ENCODE measurements around the gene TBX6. TPM values are rescaled to one million over a fixed set of nuclear protein-coding genes. Genes with fewer than 3 reads are reported as not detected.

The TBX6 gene
- total RNA-seq, 4 donors from 2014 or later: 0.42 to 1.3 (median 0.67) TPM

- H3K4me3 ChIP-seq: no peak overlapping the region
- no peak overlapping the region for H3K27ac ChIP-seq (replicated peaks in 1 of 4)
- no peak for TF ChIP-seq POLR2AphosphoS5 (IDR thresholded peaks at IDR 0.05)
- TF ChIP-seq POLR2A (IDR thresholded peaks at IDR 0.05; ENCODE audit: low read depth): no peak
- no peak for TF ChIP-seq EP300 (IDR thresholded peaks at IDR 0.05)
- TF ChIP-seq CTCF (IDR thresholded peaks at IDR 0.05): no peak
- H3K27me3 ChIP-seq: no peaks in the 10 kb centered on the region
- intact Hi-C loops (cut with DNase I): no loop called here
- no peaks in the 10 kb centered on the region for H3K4me1 ChIP-seq
- no peak for DNase-seq (ENCODE audit: extremely low spot score)
- H3K9me3 ChIP-seq: no peaks in the 10 kb centered on the region
- peaks cover 18 to 56% (median 45%) of the 10 kb centered on the region in 4 donors for H3K36me3 ChIP-seq
- 73% methylated on average over 4 of the region's 6 CpGs for WGBS
Observed at GRCh38 chr16:30104492-30104891, 12.8 kb upstream of the TBX6 start.

- Histone ChIP-seq H3K27me3 (no peaks in the 10 kb centered on the region), H3K9me3 (no peaks in the 10 kb centered on the region), H3K4me3 (no peak overlapping the region), H3K27ac (replicated peaks in 1 of 4) (no peak overlapping the region), H3K36me3 (peaks cover 15 to 52% (median 42%) of the 10 kb centered on the region in 4 donors), H3K4me1 (no peaks in the 10 kb centered on the region)
- DNase-seq (ENCODE audit: extremely low spot score): no peak
- TF ChIP-seq EP300 (IDR thresholded peaks at IDR 0.05) (no peak), POLR2AphosphoS5 (IDR thresholded peaks at IDR 0.05) (no peak), CTCF (IDR thresholded peaks at IDR 0.05) (no peak), POLR2A (IDR thresholded peaks at IDR 0.05; ENCODE audit: low read depth) (no peak)
- 92% methylated on average over 4 of the region's 4 CpGs for WGBS
- intact Hi-C loops (cut with DNase I): no loop called here
Observed at GRCh38 chr16:30104090-30104489, 12.4 kb upstream of the TBX6 start.

GRCh38 chr16:30096862-30097563 is 5.3 kb upstream of the TBX6 start:
- Histone ChIP-seq H3K9me3 (peaks cover 0 to 14% (median 11%) of the 10 kb centered on the region in 4 donors), H3K27me3 (no peaks in the 10 kb centered on the region), H3K36me3 (peaks cover 0 to 22% (median 19%) of the 10 kb centered on the region in 4 donors), H3K27ac (replicated peaks in 1 of 4) (peak overlapping the region; percentile 87 to 97 (median 94)), H3K4me3 (peak overlapping the region; percentile 71 to 93 (median 84)), H3K4me1 (peaks cover 31 to 43% (median 40%) of the 10 kb centered on the region in 4 donors)
- TF ChIP-seq POLR2A (IDR thresholded peaks at IDR 0.05; ENCODE audit: low read depth) (no peak), CTCF (IDR thresholded peaks at IDR 0.05) (no peak), EP300 (IDR thresholded peaks at IDR 0.05) (no peak), POLR2AphosphoS5 (IDR thresholded peaks at IDR 0.05) (no peak)
- intact Hi-C loops (cut with DNase I): loop anchor here (10.0 kb wide), 1 partner anchor 308 kb away; the partner anchor contains the start of gene ZNF771
- no peak for DNase-seq (ENCODE audit: extremely low spot score)
- WGBS: 94% methylated on average over 18 of the region's 18 CpGs

GRCh38 chr16:30096105-30096861 is 4.6 kb upstream of the TBX6 start, which contains the start of gene YPEL3:
Gene YPEL3 (minus strand): TSS chr16:30096213. CDS start chr16:30095482, 731 bp downstream.
- peak; percentile 97 for DNase-seq (ENCODE audit: extremely low spot score)
- H3K27ac ChIP-seq (replicated peaks in 1 of 4): peak within 1 kb of the TSS; percentile 87 to 97 (median 94)
- peaks cover 0 to 22% (median 19%) of the 10 kb centered on the region in 4 donors for H3K36me3 ChIP-seq
- no peaks in the 10 kb centered on the region for H3K27me3 ChIP-seq
- intact Hi-C loops (cut with DNase I): loop anchor here (10.0 kb wide), 1 partner anchor 309 kb away; the partner anchor contains the start of gene ZNF771
- peak within 1 kb of the TSS; percentile 71 to 93 (median 84) for H3K4me3 ChIP-seq
- H3K4me1 ChIP-seq: peaks cover 34 to 49% (median 46%) of the 10 kb centered on the region in 4 donors
- WGBS: 71% methylated on average over 1 of the region's 77 CpGs
- no peak for TF ChIP-seq POLR2A (IDR thresholded peaks at IDR 0.05; ENCODE audit: low read depth)
- no peak for TF ChIP-seq CTCF (IDR thresholded peaks at IDR 0.05)
- peak; percentile 64 to 73 for TF ChIP-seq POLR2AphosphoS5 (IDR thresholded peaks at IDR 0.05)
- TF ChIP-seq EP300 (IDR thresholded peaks at IDR 0.05): no peak
- peaks cover 0 to 14% (median 11%) of the 10 kb centered on the region in 4 donors for H3K9me3 ChIP-seq

All from esophagus muscularis mucosa (tissue), 4 donors.